A549 (cell line): ENCODE results near the gene ABCC3. TPM values are rescaled to one million over a fixed set of nuclear protein-coding genes. Genes with fewer than 3 reads are reported as not detected.

Experiments
- ATAC-seq, 2 experiments: fragments of 200-7000 bp in 1 of 2; fragments of >200 bp in 1 of 2; cut with Nextera tagmentation in 1 of 2; cut with Tn5 transposase in 1 of 2; 3 replicates each; pipeline versions ENCODE4 v1.8.0 to v1.9.1; 2018 to 2020; ENCODE audit warnings: mild to moderate bottlenecking in 1 of 2, moderate library complexity in 1 of 2
- CTCF ChIA-PET: fragments of 300-600 bp; sonication (Branson Sonifier 250); formaldehyde crosslinking; extraction: SDS; loops from one replicate; lab custom pipeline; 2021; ENCODE audit warnings: antibody characterized with exemption, inconsistent platforms; lab: Yijun Ruan, JAX
- POLR2A ChIA-PET: fragments of 350-600 bp; formaldehyde crosslinking; extraction: SDS; loops from one replicate; lab custom pipeline; 2021; ENCODE audit warnings: antibody characterized with exemption, inconsistent platforms; lab: Yijun Ruan, JAX
- DNase-seq, 2 experiments: peaks; one replicate each; pipeline versions ENCODE4 v3.0.0 to v3.0.0-alpha.2; 2011 to 2016; ENCODE audit warnings: low read depth in 1 of 2, low spot score in 1 of 2
- FAIRE-seq: peaks from 2 replicates; lab custom pipeline; 2011; peaks lifted over from hg19 to GRCh38; lab: Jason Lieb, UNC
- H3K27ac ChIP-seq, 2 experiments: fragments of >200 bp; sonication (Bioruptor Twin); formaldehyde crosslinking; 3 replicates each; pipeline ENCODE4 v1.5.1; 2016 to 2017
- H3K4me1 ChIP-seq: fragments of >200 bp; sonication (Bioruptor Twin); formaldehyde crosslinking; 3 replicates; pipeline ENCODE4 v1.6.1; 2016
- H3K4me2 ChIP-seq: fragments of >200 bp; sonication (Bioruptor Twin); formaldehyde crosslinking; 3 replicates; pipeline ENCODE4 v1.6.1; 2016
- H3K4me3 ChIP-seq: fragments of >200 bp; sonication (Bioruptor Twin); formaldehyde crosslinking; 3 replicates; pipeline ENCODE4 v1.5.1; 2016
- H3K9me3 ChIP-seq: fragments of >200 bp; sonication (Bioruptor Twin); formaldehyde crosslinking; 3 replicates; pipeline ENCODE4 v1.6.1; 2016
- BCL3 ChIP-seq: fragments of >200 bp; sonication (Bioruptor Twin); formaldehyde crosslinking; IDR thresholded peaks from 3 replicates; pipeline ENCODE4 v1.6.1; 2016
- CEBPB ChIP-seq, 2 experiments: fragments of >200 bp in 1 of 2; sonication (Bioruptor Twin) in 1 of 2; formaldehyde crosslinking in 1 of 2; IDR thresholded peaks; 2 replicates each; pipeline ENCODE4 v1.6.1; 2012 to 2016
- EHMT2 ChIP-seq: fragments of 200-600 bp; sonication (generic); IDR thresholded peaks from 2 replicates; pipeline ENCODE4 v1.6.1; 2016; ENCODE audit warnings: antibody characterized with exemption, low read depth, mild to moderate bottlenecking, moderate library complexity
- FOSB ChIP-seq: fragments of 250-450 bp; sonication (Bioruptor Pico); IDR thresholded peaks from 2 replicates; pipeline ENCODE4 v1.5.0; 2020; ENCODE audit warnings: mild to moderate bottlenecking, moderate library complexity
- FOSL2 ChIP-seq, 2 experiments: fragments of 450-650 bp in 1 of 2; fragments of >200 bp in 1 of 2; sonication (Bioruptor Twin) in 1 of 2; formaldehyde crosslinking; IDR thresholded peaks; 2 replicates each; pipeline versions ENCODE4 v1.5.0 to v1.6.1; 2016 to 2020; ENCODE audit warnings: mild to moderate bottlenecking in 1 of 2, moderate library complexity in 1 of 2
- GATA3 ChIP-seq: IDR thresholded peaks from 2 replicates; pipeline ENCODE4 v1.6.1; 2012; ENCODE audit warnings: borderline replicate concordance
- HES2 ChIP-seq: fragments of >200 bp; sonication (Bioruptor Twin); formaldehyde crosslinking; IDR thresholded peaks from 2 replicates; pipeline ENCODE4 v1.6.1; 2016
- HOXA7 ChIP-seq: fragments of 250-450 bp; sonication (Bioruptor Pico); IDR thresholded peaks from 2 replicates; pipeline ENCODE4 v1.5.0; 2020; ENCODE audit warnings: mild to moderate bottlenecking, moderate library complexity
- JUN ChIP-seq, 2 experiments: fragments of >200 bp; sonication (Bioruptor Twin); formaldehyde crosslinking; IDR thresholded peaks; 2 replicates in 1 of 2; 3 replicates in 1 of 2; pipeline ENCODE4 v1.6.1; 2016 to 2017
- JUNB ChIP-seq: fragments of >200 bp; sonication (Bioruptor Twin); formaldehyde crosslinking; IDR thresholded peaks from 2 replicates; pipeline ENCODE4 v1.6.1; 2016
- MAX ChIP-seq: IDR thresholded peaks from 2 replicates; pipeline ENCODE4 v1.6.1; 2012
- MAZ ChIP-seq: fragments of 150-350 bp; IDR thresholded peaks from 2 replicates; pipeline ENCODE4 v1.6.1; 2014; ENCODE audit warnings: antibody characterized with exemption, low read depth, low read length, borderline replicate concordance
- NPAS2 ChIP-seq: fragments of 250-450 bp; sonication (Bioruptor Pico); IDR thresholded peaks from 2 replicates; pipeline ENCODE4 v1.8.0; 2022; ENCODE audit warnings: mild to moderate bottlenecking, moderate library complexity, borderline replicate concordance
- PBX3 ChIP-seq: IDR thresholded peaks from 2 replicates; pipeline ENCODE4 v1.6.1; 2012
- POLR2A ChIP-seq: IDR thresholded peaks from 2 replicates; pipeline ENCODE4 v1.6.1; 2012; ENCODE audit warnings: mild to moderate bottlenecking, low read length
- POLR2AphosphoS2 ChIP-seq: conservative IDR thresholded peaks from 2 replicates; pipeline ENCODE4 v1.6.1; 2012; ENCODE audit warnings: low read length, improper control_type of control experiment, inconsistent platforms
- RARB ChIP-seq: fragments of 250-450 bp; sonication (Bioruptor Pico); IDR thresholded peaks from 2 replicates; pipeline ENCODE4 v1.8.0; 2021; ENCODE audit warnings: mild to moderate bottlenecking, moderate library complexity
- SMC3 ChIP-seq: fragments of >200 bp; sonication (Bioruptor Twin); formaldehyde crosslinking; IDR thresholded peaks from 3 replicates; pipeline ENCODE4 v1.6.1; 2018; ENCODE audit warnings: inconsistent platforms
- TFCP2L1 ChIP-seq: fragments of 250-450 bp; sonication (Bioruptor Pico); IDR thresholded peaks from 2 replicates; pipeline ENCODE4 v1.5.0; 2021; ENCODE audit warnings: mild to moderate bottlenecking
- USF2 ChIP-seq: fragments of 450-650 bp; IDR thresholded peaks from 2 replicates; pipeline ENCODE4 v1.6.1; 2014; ENCODE audit warnings: antibody characterized with exemption
- ZFP36 ChIP-seq: fragments of 450-650 bp; IDR thresholded peaks from 2 replicates; pipeline ENCODE4 v1.6.1; 2014; ENCODE audit warnings: borderline replicate concordance; ENCODE audit not compliant: partially characterized antibody
- WGBS: methylation state at CpG from one replicate; pipeline ENCODE4 v1.1.6; 2017; ENCODE audit errors: missing lambda C conversion rate; 5-methylcytosine and 5-hydroxymethylcytosine counted together
- polyA plus RNA-seq, 4 experiments: library from polyadenylated mRNA; depleted of rRNA in 3 of 4; stranded (reverse); fragments of >200 nt; fragmentation: RNase III in 1 of 4; extraction: RNeasy Plus Mini Kit Qiagen cat#74134 plus additional on column Dnase treatment in 1 of 4; gene quantifications; 2 replicates in 3 of 4; 3 replicates in 1 of 4; pipeline ENCODE4 v1.2.3, GENCODE V29; 2011 to 2017

The ABCC3 gene
- polyA plus RNA-seq, 2 of the 4 experiments (the other 2 are of a cell fraction): 248 to 342 TPM

- H3K4me2 ChIP-seq: peak overlapping the region; percentile 77
- H3K9me3 ChIP-seq: no peaks in the 10 kb centered on the region
- H3K27ac ChIP-seq: peak overlapping the region; percentile 97 to 98
- ATAC-seq (peak; percentile 5 to 6; a peak in 3 of 6 replicates), FAIRE-seq (no peak), DNase-seq (peak in 1 of 2 experiments; percentile 76)
- ChIA-PET CTCF (interaction anchor here (1.1 to 52.6 kb wide), 5 partner anchors 3 to 142 kb away, joined by 3 to 2097 read pairs (median 783); partner anchors contain the start of genes ABCC3 and SPATA20), POLR2A (interaction anchor here (10.9 kb wide), 1 partner anchor 51 kb away, joined by 147 read pairs; no protein-coding TSS in a partner anchor)
- peak; percentile 63 for TF ChIP-seq MAX
- TF ChIP-seq JUNB: no peak
- peak; percentile 12; the same call in 1 of the 2 replicates for TF ChIP-seq GATA3
- TF ChIP-seq JUN (IDR thresholded peaks at IDR 0.05): peak in 1 of 2 experiments; percentile 39; a peak in 1 of 5 replicates
- TF ChIP-seq FOSL2 (IDR thresholded peaks at IDR 0.05): no peak
- peak; percentile 74 for TF ChIP-seq FOSL2 (CRISPR knock-in tag; IDR thresholded peaks at IDR 0.05)
- no peak for TF ChIP-seq HES2
- TF ChIP-seq POLR2A: no peak
- no peak for TF ChIP-seq NPAS2
- no peak for TF ChIP-seq POLR2AphosphoS2
- TF ChIP-seq SMC3: no peak
- H3K4me3 ChIP-seq: no peak overlapping the region
- WGBS: 13% methylated on average over 4 of the region's 4 CpGs
- H3K4me1 ChIP-seq: peaks cover 98% of the 10 kb centered on the region
These were observed 54.6 kb downstream of the ABCC3 start for GRCh38 chr17:50689251-50689650.

GRCh38 chr17:50689956-50690886, 55.5 kb downstream of the ABCC3 start:
- Histone ChIP-seq H3K4me3 (no peak overlapping the region), H3K9me3 (no peaks in the 10 kb centered on the region), H3K4me2 (peak overlapping the region; percentile 77), H3K4me1 (peaks cover 98% of the 10 kb centered on the region), H3K27ac (peak overlapping the region; percentile 97 to 98)
- ATAC-seq (peak; percentile 3 to 12; a peak in 5 of 6 replicates), DNase-seq (peak in 1 of 2 experiments; percentile 69), FAIRE-seq (no peak)
- POLR2A ChIA-PET: interaction anchor here (1.0 to 10.9 kb wide), 2 partner anchors 19 to 52 kb away, joined by 3 to 147 read pairs; no protein-coding TSS in a partner anchor
- WGBS: 67% methylated on average over 18 of the region's 19 CpGs
- no peak for TF ChIP-seq USF2
- no peak for TF ChIP-seq FOSB (CRISPR knock-in tag)
- TF ChIP-seq RARB (CRISPR knock-in tag): 0 out of 2 replicates have a peak, but pooled peaks have one; percentile 33
- TF ChIP-seq BCL3: no peak
- TF ChIP-seq MAZ: no peak
- TF ChIP-seq HOXA7: peak; percentile 11; the same call in 1 of the 2 replicates
- TF ChIP-seq ZFP36: no peak
- TF ChIP-seq PBX3: no peak
- TF ChIP-seq FOSL2 (IDR thresholded peaks at IDR 0.05): no peak
- TF ChIP-seq FOSL2 (CRISPR knock-in tag; IDR thresholded peaks at IDR 0.05): peak; percentile 34; the same call in 1 of the 2 replicates
- peak in 1 of 2 experiments; percentile 49; a peak in 2 of 4 replicates for TF ChIP-seq CEBPB (IDR thresholded peaks at IDR 0.05)
- TF ChIP-seq TFCP2L1 (CRISPR knock-in tag): no peak
- no peak for TF ChIP-seq EHMT2
- TF ChIP-seq JUN (IDR thresholded peaks at IDR 0.05): peak in 1 of 2 experiments; percentile 10; a peak in 1 of 5 replicates
- CTCF ChIA-PET: interaction anchor here (0.8 to 52.6 kb wide), 5 partner anchors 12 to 207 kb away, joined by 3 to 2097 read pairs (median 753); partner anchors contain the start of genes ABCC3 and SPATA20
